Progenitor cell of endocrine pancreas (in vitro differentiated cells): Measurements from ENCODE around the gene ATP1A3. TPM values are rescaled to one million over a fixed set of nuclear protein-coding genes. Genes with fewer than 3 reads are reported as not detected.

Experiments used
- DNase-seq: peaks from one replicate; pipeline ENCODE4 v3.0.0; 2021; ENCODE audit warnings: low spot score; ENCODE audit not compliant: unreplicated experiment
- H3K27ac Mint-ChIP-seq: 2 replicates; pipeline ENCODE4 v1.8.0; 2021; ENCODE audit warnings: mild to moderate bottlenecking, moderate library complexity, mixed read lengths
- H3K27me3 Mint-ChIP-seq: 2 replicates; pipeline ENCODE4 v1.8.0; 2021; ENCODE audit warnings: mixed read lengths
- H3K36me3 Mint-ChIP-seq: 2 replicates; pipeline ENCODE4 v1.8.0; 2022; ENCODE audit warnings: mixed read lengths; ENCODE audit not compliant: insufficient read depth
- H3K4me1 Mint-ChIP-seq: 2 replicates; pipeline ENCODE4 v1.8.0; 2021; ENCODE audit warnings: low read depth, mixed read lengths
- H3K4me3 Mint-ChIP-seq: 2 replicates; pipeline ENCODE4 v1.8.0; 2021; ENCODE audit warnings: low read depth, mild to moderate bottlenecking, moderate library complexity, mixed read lengths
- H3K9me3 Mint-ChIP-seq: 2 replicates; pipeline ENCODE4 v1.8.0; 2021; ENCODE audit warnings: low read depth, mixed read lengths
- total RNA-seq: library from RNA; stranded (reverse); gene quantifications from 2 replicates; pipeline ENCODE4 v1.2.1, GENCODE V29; 2021
- TF ChIP-seq, protein P1 (sequence below): fragments of 200-600 bp; sonication (generic); IDR thresholded peaks from one replicate; pipeline ENCODE4 v1.5.0; 2021; ENCODE audit warnings: antibody characterized with exemption, mild to moderate bottlenecking; ENCODE audit not compliant: unreplicated experiment

Gene ATP1A3
- total RNA-seq, 1 donor from 2014 or later, result 0.29 TPM

DNA sequence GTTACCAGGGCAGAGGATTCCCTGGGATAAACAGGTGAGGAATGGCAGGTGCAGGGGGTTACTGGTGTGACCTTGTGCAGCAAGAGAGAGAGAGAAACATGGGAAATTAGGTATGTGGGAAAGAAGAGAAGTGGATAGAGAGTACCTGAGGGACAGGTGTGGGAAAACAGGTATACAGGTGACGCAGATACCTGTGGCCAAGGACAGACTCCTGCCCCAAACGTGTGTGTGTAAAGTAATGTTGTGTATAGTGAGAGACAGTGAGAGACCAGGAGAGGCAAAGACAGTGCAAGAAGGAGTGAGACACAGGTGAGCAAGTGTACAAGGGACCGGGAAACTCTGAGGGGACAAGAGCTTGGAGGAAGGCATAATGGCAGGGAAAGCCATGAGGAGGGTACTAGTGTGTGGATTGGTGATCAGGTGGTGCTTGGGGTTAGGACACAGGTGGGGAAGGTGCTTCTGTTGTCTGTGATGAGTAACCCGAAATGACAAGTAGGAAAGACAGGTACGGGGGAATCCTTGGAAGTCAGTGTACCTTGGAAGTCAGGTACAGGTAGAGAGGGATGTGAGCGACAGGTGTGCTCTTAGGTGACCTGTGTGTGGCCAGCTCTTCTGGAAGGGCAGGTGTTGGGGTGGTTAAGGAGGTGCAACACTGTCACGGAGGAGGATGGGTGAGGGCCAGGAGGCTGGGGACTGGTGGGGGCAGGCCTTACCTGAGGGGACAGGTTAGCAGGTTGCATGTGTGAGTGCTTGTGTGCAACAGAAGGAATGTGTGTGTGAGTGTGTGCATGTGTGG is 68.6 kb downstream of the ATP1A3 start:
- Mint-ChIP-seq H3K9me3 (no peaks in the 10 kb centered on the region), H3K27me3 (peaks cover 34% of the 10 kb centered on the region), H3K36me3 (no peaks in the 10 kb centered on the region), H3K4me3 (no peak overlapping the region), H3K27ac (no peak overlapping the region), H3K4me1 (peaks cover 10% of the 10 kb centered on the region)
- no peak for DNase-seq
- TF ChIP-seq, protein P1, sequence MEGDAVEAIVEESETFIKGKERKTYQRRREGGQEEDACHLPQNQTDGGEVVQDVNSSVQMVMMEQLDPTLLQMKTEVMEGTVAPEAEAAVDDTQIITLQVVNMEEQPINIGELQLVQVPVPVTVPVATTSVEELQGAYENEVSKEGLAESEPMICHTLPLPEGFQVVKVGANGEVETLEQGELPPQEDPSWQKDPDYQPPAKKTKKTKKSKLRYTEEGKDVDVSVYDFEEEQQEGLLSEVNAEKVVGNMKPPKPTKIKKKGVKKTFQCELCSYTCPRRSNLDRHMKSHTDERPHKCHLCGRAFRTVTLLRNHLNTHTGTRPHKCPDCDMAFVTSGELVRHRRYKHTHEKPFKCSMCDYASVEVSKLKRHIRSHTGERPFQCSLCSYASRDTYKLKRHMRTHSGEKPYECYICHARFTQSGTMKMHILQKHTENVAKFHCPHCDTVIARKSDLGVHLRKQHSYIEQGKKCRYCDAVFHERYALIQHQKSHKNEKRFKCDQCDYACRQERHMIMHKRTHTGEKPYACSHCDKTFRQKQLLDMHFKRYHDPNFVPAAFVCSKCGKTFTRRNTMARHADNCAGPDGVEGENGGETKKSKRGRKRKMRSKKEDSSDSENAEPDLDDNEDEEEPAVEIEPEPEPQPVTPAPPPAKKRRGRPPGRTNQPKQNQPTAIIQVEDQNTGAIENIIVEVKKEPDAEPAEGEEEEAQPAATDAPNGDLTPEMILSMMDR, result no peak

DNA sequence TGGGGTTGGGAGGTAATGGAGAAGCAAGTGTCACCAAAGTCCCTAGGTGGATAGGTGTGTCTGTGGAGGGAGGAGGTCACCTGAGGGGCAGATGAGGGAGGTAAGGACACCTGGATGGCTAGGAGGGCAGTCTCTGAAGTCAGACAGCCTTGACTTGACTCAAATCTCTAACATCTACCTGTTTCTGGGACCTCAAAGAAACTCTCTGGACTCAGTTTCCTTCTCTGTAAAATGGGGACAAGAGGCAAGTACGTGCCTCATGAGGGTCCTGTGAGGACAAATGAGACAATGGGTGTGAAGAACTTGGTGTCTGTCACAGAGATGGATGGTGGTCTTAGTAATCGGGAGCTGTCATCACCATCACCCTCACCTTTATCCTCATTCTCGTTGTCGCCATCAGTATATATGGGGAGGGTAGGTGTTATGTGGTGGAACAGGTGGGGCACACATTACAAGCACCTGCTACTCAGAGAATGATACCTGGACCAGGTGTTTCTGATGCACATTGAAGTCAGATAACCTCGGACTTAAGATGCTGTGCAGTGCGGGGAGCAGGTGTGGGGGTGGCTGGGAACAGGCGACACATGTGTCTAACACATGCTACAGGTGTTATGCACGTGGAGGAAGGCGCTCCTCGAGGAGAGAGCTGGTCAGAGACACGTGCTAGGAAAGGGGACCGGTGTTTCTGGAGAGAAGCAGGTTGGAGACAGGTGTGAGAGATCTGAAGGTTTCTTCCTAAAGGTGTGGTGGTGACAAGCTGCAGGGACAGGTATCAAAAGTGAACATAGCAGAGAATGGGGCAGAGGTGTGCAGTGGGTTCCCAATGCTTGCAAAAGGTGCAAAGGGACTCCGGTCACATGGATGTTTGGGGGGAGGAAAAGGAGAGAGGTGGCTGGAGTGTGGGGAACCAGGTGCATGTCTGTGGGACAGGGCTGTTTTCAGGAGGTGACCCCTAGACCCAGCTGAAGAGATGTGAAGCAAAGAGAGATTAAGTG is 69.6 kb downstream of the ATP1A3 start:
- H3K36me3 Mint-ChIP-seq, result no peaks in the 10 kb centered on the region

DNA sequence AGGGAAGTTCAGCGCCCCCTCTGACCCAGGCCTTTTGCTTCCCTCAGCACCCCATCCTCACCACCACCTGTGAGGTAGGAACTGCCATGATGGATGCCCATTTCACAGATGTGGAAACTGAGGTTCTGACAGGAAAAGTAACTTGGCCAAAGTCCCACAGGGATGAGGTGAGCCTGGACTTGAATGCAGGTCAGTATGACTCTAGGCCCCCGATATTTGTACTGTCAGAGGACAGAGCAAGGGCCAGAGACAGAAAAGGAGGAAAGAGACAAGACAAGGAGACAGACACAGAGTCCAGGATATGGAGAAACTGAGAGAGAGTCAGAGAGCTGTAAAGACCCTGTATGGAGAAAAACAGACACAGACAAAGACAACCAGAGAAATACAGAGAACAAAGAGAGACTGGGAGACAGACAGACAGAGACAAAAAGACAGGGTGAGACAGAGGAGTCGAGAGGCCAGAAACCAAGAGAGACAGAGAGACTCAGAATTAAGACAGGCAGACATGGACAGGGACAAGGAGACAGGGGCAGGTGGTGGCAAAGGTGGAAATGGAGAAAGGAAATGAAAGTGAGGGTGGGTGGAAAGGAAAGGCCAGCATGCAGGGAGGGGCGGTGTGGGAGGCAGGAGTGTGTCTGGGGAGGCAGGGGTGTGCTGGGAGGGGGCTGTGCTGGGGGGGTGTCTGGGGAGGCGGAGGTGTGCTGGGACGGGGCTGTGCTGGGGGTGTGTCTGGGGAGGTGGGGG is 70.8 kb downstream of the ATP1A3 start:
- Mint-ChIP-seq H3K36me3 (no peaks in the 10 kb centered on the region), H3K4me1 (no peaks in the 10 kb centered on the region), H3K27ac (no peak overlapping the region), H3K9me3 (no peaks in the 10 kb centered on the region), H3K27me3 (peaks cover 18% of the 10 kb centered on the region), H3K4me3 (no peak overlapping the region)
- TF ChIP-seq, protein P1, result no peak
- DNase-seq, result no peak

More for the DNA sequence above, 69.6 kb downstream of the ATP1A3 start:
- DNase-seq, result no peak
- TF ChIP-seq, protein P1, result no peak
- peaks cover 7% of the 10 kb centered on the region for H3K4me1 Mint-ChIP-seq
- H3K9me3 Mint-ChIP-seq, result no peaks in the 10 kb centered on the region
- no peak overlapping the region for H3K4me3 Mint-ChIP-seq
- H3K27me3 Mint-ChIP-seq, result peaks cover 26% of the 10 kb centered on the region
- H3K27ac Mint-ChIP-seq, result no peak overlapping the region

DNA sequence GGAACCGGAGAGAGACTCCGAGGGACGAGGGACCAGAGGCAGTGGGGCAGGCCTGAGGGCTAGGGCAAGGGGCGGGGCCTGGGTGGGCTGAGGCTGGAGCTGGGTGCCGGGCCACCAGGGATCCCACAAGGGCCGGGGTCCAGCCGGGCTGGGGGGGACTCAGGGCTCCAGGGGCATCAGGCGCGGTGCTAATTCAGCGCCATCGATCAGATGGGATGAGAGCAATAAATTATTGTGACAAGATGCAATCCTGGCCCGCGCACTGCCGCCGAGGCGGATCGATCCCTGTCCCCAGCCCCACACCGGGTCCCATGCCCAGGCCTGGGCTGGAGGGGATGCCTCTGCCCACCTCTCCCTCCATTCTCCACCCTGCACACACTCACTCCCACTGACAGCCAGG is 71.4 kb downstream of the ATP1A3 start:
- Mint-ChIP-seq H3K4me3 (no peak overlapping the region), H3K9me3 (no peaks in the 10 kb centered on the region), H3K36me3 (no peaks in the 10 kb centered on the region), H3K4me1 (no peaks in the 10 kb centered on the region), H3K27me3 (peaks cover 18% of the 10 kb centered on the region), H3K27ac (no peak overlapping the region)
- no peak for DNase-seq
- TF ChIP-seq, protein P1, result no peak
